Amniotic epithelial cell (primary cell): Measurements from ENCODE around the gene CYB5R4.
"Not testable (repeated sequence)": the region's sequence is repeated elsewhere in the genome, so short reads cannot be mapped to it uniquely, and the experiment has no call there.

Experiments
- DNase-seq: peaks from one replicate; pipeline ENCODE4 v3.0.0-alpha.2; 2010; ENCODE audit warnings: low read depth

Gene CYB5R4

GRCh38 chr6:83862776-83863471, 3.4 kb downstream of the CYB5R4 start:
- peak; percentile 33 for DNase-seq

- no peak for DNase-seq
Measured at GRCh38 chr6:83867043-83867442, 7.6 kb downstream of the CYB5R4 start.

- DNase-seq: peak; percentile 91
Measured at GRCh38 chr6:83867527-83868161, 8.2 kb downstream of the CYB5R4 start.

- peak; percentile 70 for DNase-seq
Measured at GRCh38 chr6:83868639-83869038, 9.2 kb downstream of the CYB5R4 start.

GRCh38 chr6:83870649-83871048, 11.2 kb downstream of the CYB5R4 start:
- DNase-seq: no peak

- no peak for DNase-seq
Measured at GRCh38 chr6:83872386-83873118, 13.1 kb downstream of the CYB5R4 start.

- DNase-seq: no peak
Measured at GRCh38 chr6:83873869-83874268, 14.4 kb downstream of the CYB5R4 start.

- no peak for DNase-seq
Measured at GRCh38 chr6:83875843-83876242, 16.4 kb downstream of the CYB5R4 start.

- DNase-seq: no peak
Measured at GRCh38 chr6:83878902-83879644, 19.6 kb downstream of the CYB5R4 start.

GRCh38 chr6:83879746-83880145, 20.3 kb downstream of the CYB5R4 start:
- no peak for DNase-seq

GRCh38 chr6:83883240-83883639, 23.8 kb downstream of the CYB5R4 start:
- DNase-seq: no peak

- DNase-seq: peak; percentile 35
Measured at GRCh38 chr6:83884523-83884922, 25.0 kb downstream of the CYB5R4 start.

GRCh38 chr6:83885984-83886383, 26.5 kb downstream of the CYB5R4 start:
- no peak for DNase-seq

GRCh38 chr6:83889621-83890020, 30.1 kb downstream of the CYB5R4 start:
- DNase-seq: no peak

- no peak for DNase-seq
Measured at GRCh38 chr6:83890520-83890919, 31.0 kb downstream of the CYB5R4 start.

- DNase-seq: no peak
Measured at GRCh38 chr6:83891586-83891985, 32.1 kb downstream of the CYB5R4 start.

GRCh38 chr6:83893024-83893423, 33.5 kb downstream of the CYB5R4 start:
- DNase-seq: no peak

- DNase-seq: not testable (repeated sequence)
Measured at GRCh38 chr6:83897094-83897493, 37.6 kb downstream of the CYB5R4 start.

GRCh38 chr6:83901624-83902023, 42.1 kb downstream of the CYB5R4 start:
- no peak for DNase-seq

- no peak for DNase-seq
Measured at GRCh38 chr6:83904395-83904794, 44.9 kb downstream of the CYB5R4 start.

- no peak for DNase-seq
Measured at GRCh38 chr6:83905648-83906047, 46.2 kb downstream of the CYB5R4 start.

GRCh38 chr6:83907623-83908390, 48.3 kb downstream of the CYB5R4 start:
- DNase-seq: not testable (repeated sequence)
